Kidney epithelial cell (primary cell): ENCODE data around the gene LDB2. TPM values are rescaled to one million over a fixed set of nuclear protein-coding genes. Genes with fewer than 3 reads are reported as not detected.

Source experiments
- DNase-seq: peaks from one replicate; pipeline ENCODE4 v3.0.0-alpha.2; 2010; ENCODE audit warnings: low read depth
- H3K27me3 ChIP-seq: 2 replicates; pipeline ENCODE4 v1.6.0; 2011; ENCODE audit warnings: low read length; ENCODE audit not compliant: control insufficient read depth, insufficient read depth
- H3K36me3 ChIP-seq: 2 replicates; pipeline ENCODE4 v1.5.1; 2011; ENCODE audit warnings: low read length; ENCODE audit not compliant: control insufficient read depth, insufficient read depth
- H3K4me3 ChIP-seq: 2 replicates; pipeline ENCODE4 v1.5.1; 2011; ENCODE audit warnings: low read depth, mild to moderate bottlenecking, control low read depth, low read length
- total RNA-seq: library from RNA; depleted of rRNA; stranded (reverse); fragments of >200 nt; gene quantifications from 2 replicates; pipeline ENCODE4 v1.2.3, GENCODE V29; 2015
- TF ChIP-seq, protein P1 (sequence below): IDR thresholded peaks from 2 replicates; pipeline ENCODE4 v1.5.1; 2011; ENCODE audit warnings: mild to moderate bottlenecking, moderate library complexity, low read length, control low read depth, inconsistent platforms; ENCODE audit not compliant: insufficient read depth, poor library complexity, severe bottlenecking

Gene LDB2
- total RNA-seq, 1 donor from 2014 or later = 0.46 TPM

DNA sequence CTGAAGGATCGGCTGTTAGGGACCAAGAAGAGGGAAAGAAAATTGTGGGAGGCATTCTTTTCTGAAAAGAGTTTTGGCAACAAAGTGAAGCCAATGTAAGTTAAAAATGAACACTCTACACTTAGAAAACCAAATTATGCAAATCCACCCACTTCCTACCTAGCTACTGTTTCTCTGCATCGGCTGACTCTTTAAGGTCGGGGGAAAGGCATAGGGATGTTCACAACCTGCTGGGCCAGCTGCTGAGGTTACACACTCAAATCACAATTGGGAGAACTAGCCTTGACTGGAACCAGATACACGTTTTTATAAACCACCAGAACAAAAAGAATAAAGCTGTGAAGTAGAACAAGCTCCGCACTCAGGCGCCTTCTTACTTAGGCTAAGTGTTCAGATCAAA is 165.7 kb downstream of the LDB2 start:
- Histone ChIP-seq H3K4me3 (no peak overlapping the region), H3K36me3 (no peaks in the 10 kb centered on the region), H3K27me3 (no peaks in the 10 kb centered on the region)
- TF ChIP-seq, protein P1, sequence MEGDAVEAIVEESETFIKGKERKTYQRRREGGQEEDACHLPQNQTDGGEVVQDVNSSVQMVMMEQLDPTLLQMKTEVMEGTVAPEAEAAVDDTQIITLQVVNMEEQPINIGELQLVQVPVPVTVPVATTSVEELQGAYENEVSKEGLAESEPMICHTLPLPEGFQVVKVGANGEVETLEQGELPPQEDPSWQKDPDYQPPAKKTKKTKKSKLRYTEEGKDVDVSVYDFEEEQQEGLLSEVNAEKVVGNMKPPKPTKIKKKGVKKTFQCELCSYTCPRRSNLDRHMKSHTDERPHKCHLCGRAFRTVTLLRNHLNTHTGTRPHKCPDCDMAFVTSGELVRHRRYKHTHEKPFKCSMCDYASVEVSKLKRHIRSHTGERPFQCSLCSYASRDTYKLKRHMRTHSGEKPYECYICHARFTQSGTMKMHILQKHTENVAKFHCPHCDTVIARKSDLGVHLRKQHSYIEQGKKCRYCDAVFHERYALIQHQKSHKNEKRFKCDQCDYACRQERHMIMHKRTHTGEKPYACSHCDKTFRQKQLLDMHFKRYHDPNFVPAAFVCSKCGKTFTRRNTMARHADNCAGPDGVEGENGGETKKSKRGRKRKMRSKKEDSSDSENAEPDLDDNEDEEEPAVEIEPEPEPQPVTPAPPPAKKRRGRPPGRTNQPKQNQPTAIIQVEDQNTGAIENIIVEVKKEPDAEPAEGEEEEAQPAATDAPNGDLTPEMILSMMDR = no peak
- no peak for DNase-seq

DNA sequence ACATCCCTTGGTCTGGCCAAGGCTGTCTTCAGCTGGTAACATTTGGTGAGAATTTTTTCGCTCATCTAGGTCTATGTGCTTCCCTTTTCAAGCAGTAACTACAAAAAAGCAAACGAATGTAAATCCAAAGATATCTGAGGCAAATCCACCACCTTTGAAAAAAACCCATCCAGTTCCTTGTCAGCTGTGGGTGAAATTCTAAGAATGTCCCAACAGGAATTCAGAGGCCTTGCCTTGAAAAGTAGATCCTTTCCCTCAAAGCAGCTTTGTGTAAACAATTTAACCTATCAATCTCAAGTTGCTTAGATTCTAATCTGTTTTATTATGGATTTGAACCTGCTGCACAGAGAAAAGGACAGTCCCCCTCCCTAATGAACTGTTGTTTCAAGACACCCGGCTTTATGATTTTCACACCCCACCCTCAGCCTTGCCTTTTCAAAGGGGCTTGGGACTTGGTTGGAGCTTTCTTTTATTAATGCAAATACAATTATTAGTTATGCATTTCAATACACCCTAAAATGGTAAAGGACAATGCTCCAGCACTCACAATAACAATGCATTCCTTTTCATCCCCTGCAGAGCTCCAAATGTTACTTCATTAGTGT is 166.6 kb downstream of the LDB2 start:
- TF ChIP-seq, protein P1 = no peak
- Histone ChIP-seq H3K27me3 (no peaks in the 10 kb centered on the region), H3K36me3 (no peaks in the 10 kb centered on the region), H3K4me3 (no peak overlapping the region)
- no peak for DNase-seq

DNA sequence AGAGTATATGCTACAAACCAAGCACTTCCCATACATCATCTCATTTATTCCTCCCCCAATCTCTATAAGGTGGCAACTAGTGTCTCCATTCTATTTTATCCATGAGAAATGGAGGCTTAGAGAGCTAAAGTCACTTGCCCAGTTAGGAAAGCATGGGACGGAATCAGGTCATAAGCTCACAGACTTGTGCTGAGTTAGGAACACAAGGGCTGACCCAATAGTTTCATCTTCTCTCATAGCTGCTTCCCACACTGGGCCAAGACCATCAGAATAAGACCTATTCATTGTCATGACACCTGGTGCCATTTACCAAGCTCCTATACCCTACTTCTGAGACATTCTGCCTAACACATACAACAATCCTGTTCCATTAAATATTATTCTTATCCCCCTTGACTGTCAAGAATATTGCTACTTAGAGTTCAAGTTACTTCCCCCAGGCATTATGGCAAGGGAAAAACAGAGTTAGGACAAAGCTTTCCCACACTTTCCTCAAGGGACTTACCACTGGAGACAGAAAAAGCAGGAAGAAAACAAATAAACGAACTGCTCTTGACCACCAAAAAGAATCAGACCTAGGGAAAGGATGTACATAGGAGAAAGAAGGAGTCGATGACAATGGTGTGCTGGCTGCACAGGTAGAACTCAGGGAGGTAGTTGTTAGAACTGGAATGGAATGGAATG is 167.8 kb downstream of the LDB2 start:
- no peaks in the 10 kb centered on the region for H3K27me3 ChIP-seq
- no peak for DNase-seq
- H3K36me3 ChIP-seq = no peaks in the 10 kb centered on the region
- H3K4me3 ChIP-seq = no peak overlapping the region
- TF ChIP-seq, protein P1 = no peak

DNA sequence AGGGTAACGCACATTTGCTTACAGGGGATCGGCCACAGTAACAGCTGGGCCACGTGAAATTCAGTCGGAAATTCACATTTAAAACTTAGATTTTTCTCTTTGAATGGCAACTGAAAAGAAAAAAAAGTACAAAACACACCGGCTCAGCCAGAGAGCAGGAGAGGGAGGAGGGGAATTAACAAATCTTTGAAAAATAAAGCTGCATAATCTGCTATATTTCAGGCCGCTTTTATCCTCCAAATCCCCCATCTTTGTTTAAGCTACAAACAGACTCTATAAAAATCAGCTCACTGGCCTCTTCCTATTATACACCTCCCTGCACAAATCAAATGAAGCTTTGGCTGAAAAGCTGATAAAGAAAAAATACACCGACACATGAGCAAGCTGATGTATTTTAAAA is 169.1 kb downstream of the LDB2 start:
- Histone ChIP-seq H3K4me3 (no peak overlapping the region), H3K27me3 (no peaks in the 10 kb centered on the region), H3K36me3 (no peaks in the 10 kb centered on the region)
- DNase-seq = no peak
- TF ChIP-seq, protein P1 = no peak

DNA sequence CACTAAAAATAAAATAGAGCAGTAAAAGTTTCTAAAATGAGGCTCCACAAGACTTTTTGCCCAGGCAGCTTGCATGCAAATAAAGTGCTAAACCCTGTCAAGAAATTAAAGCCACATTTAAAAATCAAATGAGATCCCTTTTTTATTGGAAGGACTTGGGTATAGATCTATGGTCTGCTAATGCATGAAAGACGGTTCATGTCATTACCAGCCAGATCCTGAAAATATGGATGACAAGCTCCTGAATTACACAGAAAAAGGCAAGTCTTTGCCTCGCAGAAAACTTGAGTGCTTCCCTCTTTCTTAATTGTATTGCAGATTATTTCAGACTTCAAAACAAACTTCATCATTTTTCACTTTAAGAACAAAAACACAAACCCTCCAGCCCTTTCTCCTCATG is 169.6 kb downstream of the LDB2 start:
- Histone ChIP-seq H3K27me3 (no peaks in the 10 kb centered on the region), H3K36me3 (no peaks in the 10 kb centered on the region), H3K4me3 (no peak overlapping the region)
- TF ChIP-seq, protein P1 = no peak
- DNase-seq = no peak

DNA sequence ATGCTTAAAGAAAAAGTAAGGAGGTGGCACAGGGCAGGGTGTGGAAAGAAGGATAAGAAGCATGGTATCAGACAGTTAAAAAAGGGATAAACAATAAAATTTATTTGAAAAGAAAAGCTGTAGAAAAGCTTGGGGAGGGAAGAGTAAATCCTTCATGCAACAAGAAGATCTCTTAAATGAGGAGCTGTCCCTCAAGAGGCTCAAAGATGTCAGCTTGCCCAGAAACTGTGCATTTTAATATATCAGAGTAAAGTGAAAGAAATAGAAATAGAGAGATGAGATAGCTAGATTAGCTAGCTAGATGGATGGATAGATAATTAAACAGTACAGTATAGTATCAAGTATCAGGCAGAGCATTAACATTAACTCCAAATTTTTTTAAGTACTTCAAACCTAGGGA is 170.3 kb downstream of the LDB2 start:
- H3K36me3 ChIP-seq = no peaks in the 10 kb centered on the region
- no peak for DNase-seq
- H3K4me3 ChIP-seq = no peak overlapping the region
- TF ChIP-seq, protein P1 = no peak
- H3K27me3 ChIP-seq = no peaks in the 10 kb centered on the region
